ENCODE measurements around the gene CELSR1.

CELSR1 gene

GRCh38 chr22:46455446-46455845 is 82.0 kb downstream of the CELSR1 start:
- DNase-seq, result no peak

GRCh38 chr22:46454504-46455269 is 82.7 kb downstream of the CELSR1 start:
- DNase-seq, result no peak

GRCh38 chr22:46453829-46454503 is 83.5 kb downstream of the CELSR1 start:
- no peak for DNase-seq

- DNase-seq, result no peak
Measured at GRCh38 chr22:46453006-46453828, 84.2 kb downstream of the CELSR1 start.

GRCh38 chr22:46452195-46453005 is 85.0 kb downstream of the CELSR1 start:
- DNase-seq, result no peak

- DNase-seq, result no peak
Measured at GRCh38 chr22:46451741-46452140, 85.7 kb downstream of the CELSR1 start.

GRCh38 chr22:46450931-46451561 is 86.4 kb downstream of the CELSR1 start:
- no peak for DNase-seq

- DNase-seq, result no peak
Measured at GRCh38 chr22:46449974-46450745, 87.3 kb downstream of the CELSR1 start.

GRCh38 chr22:46449116-46449691 is 88.2 kb downstream of the CELSR1 start:
- DNase-seq, result no peak

- no peak for DNase-seq
Measured at GRCh38 chr22:46448333-46448732, 89.1 kb downstream of the CELSR1 start.

- DNase-seq, result no peak
Measured at GRCh38 chr22:46447906-46448305, 89.5 kb downstream of the CELSR1 start.

GRCh38 chr22:46446799-46447198 is 90.6 kb downstream of the CELSR1 start:
- no peak for DNase-seq

GRCh38 chr22:46445771-46446420 is 91.5 kb downstream of the CELSR1 start:
- DNase-seq, result no peak

GRCh38 chr22:46444390-46444854 is 93.0 kb downstream of the CELSR1 start:
- DNase-seq, result no peak

GRCh38 chr22:46443850-46444389 is 93.5 kb downstream of the CELSR1 start:
- DNase-seq, result no peak

GRCh38 chr22:46442217-46442853 is 95.1 kb downstream of the CELSR1 start:
- DNase-seq, result no peak

GRCh38 chr22:46439576-46440465 is 97.6 kb downstream of the CELSR1 start:
- DNase-seq, result no peak

GRCh38 chr22:46439111-46439510 is 98.3 kb downstream of the CELSR1 start:
- no peak for DNase-seq
